GM21390 (cell line): ENCODE data around the gene A1BG.
A peak's percentile ranks its signal among the peaks of the same experiment; 100 is the strongest.

ENCODE experiments used
- ATAC-seq: cut with Tn5 transposase; IDR thresholded peaks from one replicate; pipeline ENCODE4 v1.9.1; 2021; ENCODE audit not compliant: unreplicated experiment

Gene A1BG

GRCh38 chr19:58352760-58353671 lies at the start of gene A1BG:
TSS of gene A1BG (minus strand) at chr19:58353492. CDS start at chr19:58353437, 55 bp downstream.
- ATAC-seq, result no peak

DNA sequence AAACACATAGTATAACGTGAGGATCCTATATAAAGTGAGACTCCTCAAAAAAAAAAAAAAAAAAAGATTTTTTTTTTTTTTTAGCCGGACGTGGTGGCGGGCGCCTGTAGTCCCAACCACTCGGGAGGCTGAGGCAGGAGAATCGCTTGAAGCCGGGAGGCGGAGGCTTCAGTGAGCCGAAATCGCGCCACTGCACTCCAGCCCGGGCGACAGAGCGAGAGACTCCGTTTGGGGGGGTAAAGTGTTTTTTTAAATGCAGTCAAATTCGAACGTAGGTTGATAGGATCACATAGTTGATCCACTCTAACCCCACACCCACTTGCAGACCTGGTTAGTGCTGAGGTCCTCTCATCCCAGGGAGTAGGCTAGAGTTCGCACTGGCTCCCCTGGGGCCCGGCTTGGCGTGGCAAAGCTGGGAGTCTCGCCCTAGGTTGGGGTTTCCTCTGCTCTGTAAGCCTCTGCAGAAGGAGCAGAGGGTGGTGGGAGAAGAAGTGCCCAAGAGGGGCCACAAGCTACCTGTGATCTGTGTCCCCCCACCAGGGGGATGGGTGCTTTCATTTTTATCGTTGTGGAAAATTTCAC lies 48.6 kb upstream of the A1BG start:
- ATAC-seq, result no peak

DNA sequence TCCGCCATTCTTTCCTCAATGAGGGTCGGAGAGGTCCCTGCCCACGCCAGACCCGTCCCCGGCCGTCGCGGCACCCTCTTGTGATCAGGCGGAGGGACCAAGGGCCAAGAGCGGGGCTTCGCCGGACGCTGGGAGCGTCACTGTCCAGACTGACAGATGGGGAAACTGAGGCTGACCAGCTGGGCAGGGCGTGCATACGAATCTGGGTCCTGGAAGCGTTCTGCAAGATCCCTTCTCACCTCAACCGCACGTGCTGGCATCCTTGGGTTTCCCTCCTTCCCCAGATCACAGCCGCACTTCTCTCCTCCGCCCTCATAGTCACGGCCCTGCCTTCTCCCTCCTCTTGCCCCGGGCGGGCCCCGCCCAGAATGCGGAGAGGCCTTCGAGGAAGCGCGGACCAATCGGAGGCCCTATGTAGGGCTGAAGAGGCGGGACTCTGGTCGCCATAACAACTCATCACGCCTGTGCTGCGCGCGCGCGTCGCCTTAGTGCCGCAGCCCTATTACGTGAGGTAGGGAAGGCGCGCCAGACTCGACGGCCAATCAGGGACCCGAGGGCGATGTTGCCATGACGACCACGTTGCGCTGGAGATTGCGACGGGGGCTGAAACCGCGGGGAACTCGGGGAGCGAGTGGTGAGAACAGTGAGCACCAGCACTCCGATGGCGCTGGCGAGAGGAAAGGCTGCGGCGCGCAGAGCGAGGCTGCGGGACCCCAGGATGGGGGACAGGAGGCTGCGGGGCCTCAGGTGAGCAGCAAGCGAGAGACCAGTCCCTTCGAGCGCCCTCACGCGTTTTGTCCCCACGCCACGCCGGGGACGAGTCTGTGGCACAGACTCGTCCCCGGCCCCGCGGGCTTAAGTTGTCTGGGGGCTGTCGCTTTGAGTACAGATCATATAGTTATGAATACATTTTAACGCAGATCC lies 47.9 kb upstream of the A1BG start:
- peak; percentile 97 for ATAC-seq

DNA sequence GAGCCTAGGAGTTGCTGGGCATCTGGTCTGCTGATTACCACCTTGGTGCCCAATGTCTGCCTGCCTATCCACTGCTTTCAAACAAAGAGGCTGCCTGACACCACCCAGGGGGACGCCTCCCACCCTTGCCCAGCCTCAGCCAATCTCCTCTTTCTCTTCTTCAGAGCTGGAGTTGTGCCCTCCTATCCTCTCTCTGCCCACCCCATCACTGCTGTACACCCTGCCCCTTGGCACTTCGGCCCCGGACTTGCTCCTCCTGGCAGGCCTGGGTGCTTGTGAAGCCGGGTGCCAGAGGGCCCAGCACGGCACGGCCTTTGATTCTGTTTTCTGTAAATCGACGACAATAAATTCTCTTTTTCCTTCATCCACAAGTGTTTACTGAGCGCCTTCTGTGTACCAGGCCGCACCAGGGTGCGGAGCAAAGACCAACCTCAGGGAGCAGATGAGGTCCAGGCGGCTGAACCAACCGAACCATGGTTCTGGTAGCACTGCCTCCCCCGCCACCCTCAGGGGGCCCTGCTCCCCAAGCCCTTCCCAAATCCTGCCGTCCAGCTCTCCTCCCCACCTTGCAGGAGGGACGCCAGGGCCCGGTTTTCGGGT lies 47.1 kb upstream of the A1BG start:
- no peak for ATAC-seq

GRCh38 chr19:58399903-58400302 lies 46.6 kb upstream of the A1BG start:
- no peak for ATAC-seq

- no peak for ATAC-seq
Observed at GRCh38 chr19:58398545-58398944, 45.3 kb upstream of the A1BG start.

DNA sequence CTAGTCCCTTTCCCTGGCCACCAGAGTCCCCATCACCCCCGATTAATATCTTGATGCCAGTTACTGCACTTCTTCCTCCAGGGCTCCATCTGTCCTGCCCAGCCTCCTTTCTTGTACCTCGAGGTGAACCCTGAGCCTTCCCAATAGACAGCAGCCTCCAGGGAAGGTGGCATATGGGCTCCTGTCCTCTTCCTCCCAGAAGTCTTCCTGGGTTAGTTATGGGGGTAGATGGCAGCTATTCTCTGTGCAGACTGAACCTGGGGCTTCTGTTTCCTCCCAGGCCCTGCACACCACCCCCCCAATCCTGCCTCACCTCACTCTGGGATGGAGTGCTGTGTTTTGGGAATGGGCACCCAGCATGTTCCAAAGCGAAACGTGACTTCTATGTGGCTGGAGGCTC lies 44.8 kb upstream of the A1BG start:
- no peak for ATAC-seq

DNA sequence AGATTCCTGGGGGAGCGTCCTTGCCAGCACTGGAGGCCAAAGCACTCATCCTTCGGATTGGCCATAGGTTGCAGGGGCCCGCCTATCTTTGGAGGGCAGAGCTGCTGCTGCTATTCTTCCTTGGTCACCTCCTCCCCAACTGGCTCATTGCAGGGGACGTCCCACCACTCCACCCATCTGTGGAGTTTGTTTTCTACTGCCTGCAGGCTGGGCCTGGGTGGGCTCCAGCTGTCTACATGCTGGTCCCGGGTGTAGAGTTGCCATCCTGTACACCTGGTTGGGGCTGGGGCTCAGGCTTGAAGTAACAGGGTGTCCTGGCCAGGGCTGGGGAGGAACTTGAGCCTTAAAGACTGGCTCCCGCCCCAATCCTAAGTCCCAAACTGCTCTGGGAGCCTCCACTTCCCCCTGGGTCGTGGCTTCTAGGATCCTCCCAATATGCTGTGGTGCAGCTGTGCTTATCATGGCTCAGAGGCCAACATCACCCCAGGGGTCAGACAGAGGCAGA lies 44.3 kb upstream of the A1BG start:
- no peak for ATAC-seq

DNA sequence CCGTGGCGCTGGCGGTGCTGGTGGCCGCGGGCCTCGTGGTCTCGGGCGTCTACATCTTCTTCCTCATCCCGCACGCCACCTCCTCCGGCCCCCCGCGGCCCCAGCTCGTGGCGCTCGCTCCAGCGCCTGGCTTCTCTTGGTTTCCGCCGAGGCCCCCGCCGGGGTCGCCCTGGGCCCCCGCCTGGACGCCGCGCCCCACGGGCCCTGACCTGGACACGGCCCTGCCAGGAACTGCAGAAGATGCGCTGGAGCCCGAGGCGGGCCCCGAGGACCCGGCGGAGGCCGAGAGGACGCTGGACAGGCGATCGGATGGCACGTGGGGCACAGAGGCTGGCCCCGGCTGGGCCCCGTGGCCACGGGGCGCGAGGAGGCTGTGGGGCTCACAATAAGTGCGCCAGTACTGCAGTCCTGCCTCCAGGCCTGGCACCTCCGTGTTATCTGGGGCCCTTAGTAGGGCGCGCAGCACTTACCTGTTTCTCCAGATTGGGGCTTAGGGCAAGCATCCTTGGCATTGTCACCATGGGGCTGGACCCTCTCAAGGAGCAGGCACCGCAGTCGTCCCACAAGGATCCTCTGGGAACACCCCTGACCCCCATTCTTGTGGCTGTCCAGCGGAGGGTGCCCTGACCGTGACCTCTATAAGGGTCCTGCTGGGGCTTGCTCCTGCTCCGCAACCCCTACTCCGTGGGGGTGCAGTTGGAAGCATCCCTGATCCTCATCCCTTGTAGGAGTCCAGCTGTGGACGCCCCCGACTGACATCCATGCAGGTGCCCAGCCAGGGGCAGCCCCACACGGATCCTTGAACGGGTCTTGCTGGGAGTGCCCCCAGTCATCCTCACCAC lies 43.6 kb upstream of the A1BG start:
- no peak for ATAC-seq

GRCh38 chr19:58395979-58396627 lies 42.8 kb upstream of the A1BG start:
- ATAC-seq, result no peak

- ATAC-seq, result no peak
Observed at GRCh38 chr19:58395220-58395978, 42.1 kb upstream of the A1BG start, which contains the start of gene RNF225. TSS of gene RNF225 (plus strand) at chr19:58395656. CDS start at chr19:58396090, 434 bp downstream.

DNA sequence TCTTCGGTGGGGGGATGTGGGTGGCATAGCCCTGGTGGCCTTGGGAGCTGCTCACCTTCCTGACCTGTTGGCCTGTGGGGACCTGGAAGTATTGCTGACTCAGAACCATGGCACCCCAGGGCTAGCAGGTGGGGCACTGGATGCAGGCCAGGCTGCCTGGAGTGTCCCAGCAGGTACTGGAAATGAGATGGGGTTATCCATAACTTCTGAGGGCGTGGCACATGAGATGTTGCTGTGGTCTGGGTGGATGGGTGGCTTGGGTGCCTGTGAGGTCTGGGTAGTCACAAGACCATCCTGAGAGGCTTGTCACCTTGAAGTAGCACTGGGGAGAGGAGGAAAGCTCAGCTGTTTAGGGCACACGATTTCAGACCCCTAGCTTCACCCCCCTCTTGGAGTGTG lies 41.5 kb upstream of the A1BG start:
- no peak for ATAC-seq

GRCh38 chr19:58393725-58394033 lies 40.4 kb upstream of the A1BG start:
- ATAC-seq, result no peak

GRCh38 chr19:58392945-58393724 lies 39.8 kb upstream of the A1BG start:
- ATAC-seq, result no peak

- ATAC-seq, result no peak
Observed at GRCh38 chr19:58388175-58388526, 34.9 kb upstream of the A1BG start.

DNA sequence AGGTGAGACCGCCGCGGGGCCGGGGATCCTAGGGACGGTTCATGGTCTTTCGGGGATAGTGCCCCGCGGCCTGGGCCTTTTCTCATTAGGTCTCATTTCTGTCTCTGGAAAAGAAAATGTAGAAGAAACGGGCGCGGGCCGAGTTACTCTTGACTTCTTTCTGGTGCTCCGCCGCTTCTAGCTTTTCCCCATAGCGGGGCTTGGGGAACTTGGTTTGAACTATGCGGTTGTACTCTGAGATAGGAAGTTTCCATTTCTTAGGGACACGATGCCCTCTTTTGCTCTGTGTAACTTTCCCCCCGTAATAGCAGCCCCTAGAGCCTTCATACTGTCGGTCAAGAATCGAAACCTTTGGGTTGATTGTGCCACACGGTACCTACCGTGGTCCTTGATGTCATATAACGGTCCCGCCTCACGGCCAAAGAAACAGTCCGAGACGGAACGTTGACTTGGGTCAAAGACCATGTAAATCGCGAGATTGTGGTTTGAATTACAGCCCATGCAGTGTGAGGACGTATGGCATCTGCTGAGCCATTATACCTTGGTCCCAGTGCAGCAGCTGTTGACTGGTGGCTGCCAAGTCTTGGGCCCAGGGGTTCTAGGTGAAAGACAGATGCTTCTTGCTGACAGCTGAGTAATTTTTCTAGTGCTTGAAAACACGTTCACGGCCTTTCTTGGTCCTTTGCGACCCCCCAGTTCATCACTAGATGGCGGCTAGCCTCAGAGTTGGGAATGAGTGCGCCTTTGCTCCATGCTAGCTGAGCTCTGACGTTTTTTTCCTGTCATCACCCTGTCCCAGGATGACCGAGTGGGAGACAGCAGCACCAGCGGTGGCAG lies 34.3 kb upstream of the A1BG start:
- no peak for ATAC-seq
